Measurements from ENCODE around the gene ZNF565. TPM values are rescaled to one million over a fixed set of nuclear protein-coding genes. Genes with fewer than 3 reads are reported as not detected.

Gene ZNF565
- total RNA-seq, result 1 to 10 TPM; 1.7 to 2.1 TPM

DNA sequence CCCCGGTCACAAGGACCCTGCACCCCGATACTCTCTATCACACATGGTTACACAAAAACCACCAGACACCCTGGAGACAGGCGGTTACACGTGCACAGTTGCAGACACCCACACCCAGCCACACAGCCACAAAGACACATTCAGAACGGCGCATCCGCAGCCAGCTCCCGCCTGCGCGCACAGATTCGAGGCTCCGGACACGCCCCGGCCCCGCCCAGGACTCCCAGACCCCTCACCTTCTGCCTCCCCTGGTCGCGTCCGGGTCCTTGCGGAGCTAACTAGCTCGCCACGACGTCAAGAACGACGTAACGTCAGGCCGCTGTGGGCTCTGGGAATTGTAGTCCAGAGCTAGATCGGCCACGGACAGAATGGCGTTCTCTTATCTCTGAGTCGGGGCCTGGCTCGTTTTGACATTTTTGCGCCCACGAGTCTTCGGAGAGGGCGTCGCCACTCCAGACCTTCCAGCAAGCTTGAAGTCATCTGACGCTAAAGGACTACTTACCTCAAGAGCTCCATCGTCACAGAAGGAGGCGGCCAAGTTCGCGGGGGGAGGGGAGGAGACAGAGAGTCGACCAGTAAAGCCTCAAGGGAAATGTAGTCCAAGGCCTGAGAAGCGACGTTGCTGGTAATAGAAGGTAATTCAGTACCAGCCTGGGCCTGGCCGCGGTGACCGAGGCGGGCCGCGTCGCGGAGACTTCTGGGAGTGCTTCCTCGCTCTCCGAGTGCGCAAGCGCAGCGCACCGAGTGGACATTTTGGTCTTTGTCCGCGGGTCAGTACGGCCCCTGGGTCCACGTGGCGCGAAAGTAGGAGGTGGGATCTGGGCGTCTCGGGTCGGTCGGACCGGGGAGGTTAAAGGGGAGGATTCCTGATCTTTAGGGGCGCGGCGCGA, at the start of gene ZNF565, which contains the start of gene ZNF146:
ZNF565 (minus strand) TSS at position 280 of the 890 bp plus-strand sequence. CDS start 12,680 bp downstream, outside the sequence.
ZNF146 (plus strand) TSS at position 721 of the 890 bp plus-strand sequence. CDS start 21,335 bp downstream, outside the sequence.
- Mint-ChIP-seq H3K9me3 (no peaks in the 10 kb centered on the region), H3K27me3 (no peaks in the 10 kb centered on the region), H3K27ac (no peak within 1 kb of the TSS), H3K4me1 (peaks cover 17% of the 10 kb centered on the region), H3K36me3 (peaks cover 18% of the 10 kb centered on the region), H3K4me3 (no peak within 1 kb of the TSS)
- peak; percentile 98 for DNase-seq

DNA sequence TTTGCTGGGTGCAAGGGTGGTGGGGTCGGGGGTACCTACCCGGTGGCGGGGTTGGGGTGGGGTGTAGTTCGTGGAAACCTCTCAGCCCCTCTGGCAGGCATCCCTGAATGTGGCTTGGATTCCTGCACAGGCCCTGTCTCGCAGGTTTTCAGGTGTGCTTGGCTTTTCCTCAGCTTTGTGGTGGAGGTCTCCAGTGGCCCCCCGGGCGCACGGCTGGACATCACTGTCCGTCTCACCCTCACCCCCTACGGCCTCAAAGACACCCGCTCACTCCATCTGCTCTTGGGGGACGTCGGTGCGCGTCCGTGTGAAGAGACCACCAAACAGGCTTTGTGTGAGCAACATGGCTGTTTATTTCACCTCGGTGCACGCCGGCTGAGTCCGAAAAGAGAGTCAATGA, 44.7 kb upstream of the ZNF565 start:
- Mint-ChIP-seq H3K9me3 (peaks cover 28% of the 10 kb centered on the region), H3K4me1 (no peaks in the 10 kb centered on the region), H3K27me3 (peaks cover 4% of the 10 kb centered on the region), H3K4me3 (no peak overlapping the region), H3K27ac (no peak overlapping the region), H3K36me3 (peaks cover 18% of the 10 kb centered on the region)
- no peak for DNase-seq

DNA sequence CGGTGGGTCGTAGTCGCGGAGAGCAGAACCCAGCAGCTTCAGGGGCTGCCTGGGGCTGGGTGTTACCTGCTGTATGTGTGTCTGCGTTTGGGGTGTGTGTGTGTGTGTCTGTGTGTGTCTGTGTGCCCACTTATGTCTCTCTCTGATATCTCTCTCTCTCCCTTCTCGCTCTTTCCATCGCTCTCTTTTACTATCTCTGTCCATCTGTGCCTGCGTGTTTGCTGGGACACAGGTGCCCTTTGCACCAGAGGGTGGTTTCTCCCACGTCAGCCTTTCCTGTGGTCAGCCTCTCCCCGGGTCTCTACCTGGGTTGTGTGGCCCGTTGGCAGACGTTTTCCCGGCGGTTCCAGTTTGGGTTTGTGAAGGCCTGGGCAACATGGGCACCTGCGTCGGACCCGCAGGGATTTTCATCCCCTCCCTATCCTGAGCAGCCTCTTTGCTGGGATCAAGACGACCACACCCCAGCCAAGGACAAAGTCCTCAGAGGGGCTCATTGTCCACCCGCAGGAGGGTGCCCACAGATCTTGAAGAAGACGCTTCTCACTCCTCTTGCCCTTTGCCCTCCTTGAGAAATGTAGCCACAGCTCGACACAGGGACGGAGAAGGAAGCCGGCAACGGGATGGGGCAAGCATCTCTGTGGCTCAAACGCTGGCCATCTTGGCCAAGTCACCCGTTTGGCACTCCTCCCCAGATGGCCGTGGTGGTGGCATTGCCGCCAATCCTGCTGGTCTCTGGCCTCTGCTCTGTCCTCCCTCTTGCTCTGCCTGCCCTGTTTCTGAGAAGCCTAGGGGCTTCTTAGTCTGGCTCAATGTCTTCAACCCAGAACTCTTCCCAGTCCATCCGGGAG, 43.8 kb upstream of the ZNF565 start:
- H3K27ac Mint-ChIP-seq, result no peak overlapping the region
- H3K4me3 Mint-ChIP-seq, result no peak overlapping the region
- H3K27me3 Mint-ChIP-seq, result peaks cover 4% of the 10 kb centered on the region
- H3K4me1 Mint-ChIP-seq, result no peaks in the 10 kb centered on the region
- DNase-seq, result no peak
- H3K36me3 Mint-ChIP-seq, result peaks cover 14% of the 10 kb centered on the region
- peaks cover 25% of the 10 kb centered on the region for H3K9me3 Mint-ChIP-seq

DNA sequence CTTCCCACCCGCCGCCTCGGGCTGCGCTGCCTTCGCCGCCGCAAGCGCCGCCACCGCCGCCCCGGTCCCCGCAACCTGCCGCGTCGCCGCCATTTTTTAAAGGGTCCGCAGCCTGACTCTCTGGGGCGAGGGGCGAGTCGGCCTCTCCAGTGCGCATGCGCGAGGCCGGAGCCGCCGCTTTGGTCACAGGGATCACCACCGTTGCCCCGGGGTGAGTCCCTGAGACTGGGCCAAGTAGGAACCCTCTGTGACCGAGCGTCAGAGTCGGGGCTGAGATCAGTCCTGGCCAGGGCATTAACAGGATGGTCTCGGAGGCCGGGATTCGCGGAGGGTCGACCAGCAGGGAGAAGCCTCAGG, 43.0 kb upstream of the ZNF565 start:
- peaks cover 14% of the 10 kb centered on the region for H3K36me3 Mint-ChIP-seq
- no peak for DNase-seq
- peaks cover 4% of the 10 kb centered on the region for H3K27me3 Mint-ChIP-seq
- H3K27ac Mint-ChIP-seq, result no peak overlapping the region
- H3K9me3 Mint-ChIP-seq, result peaks cover 22% of the 10 kb centered on the region
- no peak overlapping the region for H3K4me3 Mint-ChIP-seq
- H3K4me1 Mint-ChIP-seq, result no peaks in the 10 kb centered on the region

DNA sequence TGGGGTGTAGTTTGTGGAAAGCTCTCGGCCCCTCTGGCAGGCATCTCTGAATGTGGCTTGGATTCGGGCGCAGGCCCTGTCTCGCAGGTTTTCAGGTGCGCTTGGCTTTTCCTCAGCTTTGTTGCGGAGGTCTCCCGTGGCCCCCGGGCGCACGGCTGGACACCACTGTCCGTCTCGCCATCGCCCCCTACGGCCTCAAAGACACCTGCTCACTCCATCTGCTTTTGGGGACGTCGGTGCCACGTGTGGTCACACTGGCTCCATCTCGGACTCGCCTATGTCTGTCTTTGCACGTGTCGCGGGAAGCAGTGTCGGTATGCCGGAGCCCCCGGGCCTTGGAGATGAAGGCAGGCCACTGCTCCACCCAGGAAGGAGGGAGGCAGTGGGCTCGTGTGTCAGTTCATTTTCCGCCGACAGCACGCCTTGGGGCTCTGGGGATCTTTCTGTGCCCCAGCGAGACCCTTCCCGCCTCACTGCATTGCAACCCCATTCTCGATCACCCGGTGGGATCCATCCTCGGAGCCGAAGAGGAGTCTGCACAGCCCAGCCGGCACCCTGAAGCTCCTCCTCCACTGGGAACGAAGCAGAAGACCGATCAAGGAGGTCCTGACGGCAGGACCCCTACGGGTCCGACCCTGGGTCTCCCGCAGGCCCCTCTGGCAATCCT, 42.5 kb upstream of the ZNF565 start:
- H3K36me3 Mint-ChIP-seq, result peaks cover 14% of the 10 kb centered on the region

DNA sequence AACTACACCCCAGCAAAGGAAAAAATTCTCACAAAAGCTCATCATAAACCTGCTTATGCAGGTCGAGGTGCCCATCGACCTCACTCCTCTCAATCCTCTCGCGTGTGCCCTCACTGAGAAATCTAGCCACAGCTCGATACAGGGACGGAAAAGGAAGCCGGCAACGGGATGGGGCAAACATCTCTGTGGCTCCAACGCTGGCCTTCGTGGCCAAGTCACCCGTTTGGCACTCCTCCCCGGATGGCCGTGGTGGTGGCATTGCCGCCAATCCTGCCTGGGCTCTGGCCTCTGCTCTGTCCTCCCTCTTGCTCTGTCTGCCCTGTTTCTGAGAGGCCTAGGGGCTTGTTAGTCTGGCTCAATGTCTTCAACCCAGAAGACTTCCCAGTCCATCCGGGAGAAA, 41.6 kb upstream of the ZNF565 start:
- Mint-ChIP-seq H3K27me3 (peaks cover 4% of the 10 kb centered on the region), H3K27ac (no peak overlapping the region), H3K4me3 (no peak overlapping the region), H3K9me3 (peaks cover 22% of the 10 kb centered on the region), H3K36me3 (peaks cover 14% of the 10 kb centered on the region), H3K4me1 (no peaks in the 10 kb centered on the region)
- no peak for DNase-seq

More for the DNA sequence above, 42.5 kb upstream of the ZNF565 start:
- H3K9me3 Mint-ChIP-seq, result peaks cover 22% of the 10 kb centered on the region
- peaks cover 4% of the 10 kb centered on the region for H3K27me3 Mint-ChIP-seq
- H3K4me3 Mint-ChIP-seq, result no peak overlapping the region
- H3K4me1 Mint-ChIP-seq, result no peaks in the 10 kb centered on the region
- DNase-seq, result no peak
- no peak overlapping the region for H3K27ac Mint-ChIP-seq

DNA sequence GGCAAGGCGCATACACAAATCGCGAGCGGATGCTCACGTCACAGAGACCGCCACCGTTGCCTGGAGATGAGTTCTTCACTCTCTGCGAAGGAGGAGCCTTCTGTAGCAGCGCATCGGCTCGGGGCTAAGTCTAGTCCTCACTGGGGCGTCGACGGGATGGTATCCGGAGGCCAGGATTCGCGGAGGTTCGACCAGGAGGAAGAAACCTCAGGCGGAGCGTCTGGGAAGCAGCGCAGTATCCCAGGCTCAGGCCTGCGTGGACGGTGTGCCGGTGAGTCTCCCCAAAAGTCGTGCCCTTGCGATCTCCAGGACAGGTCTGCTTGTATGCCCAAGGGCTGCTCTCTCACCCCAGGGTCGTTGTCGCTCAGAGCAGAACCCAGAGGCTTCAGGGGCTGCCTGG, 40.9 kb upstream of the ZNF565 start:
- Mint-ChIP-seq H3K36me3 (peaks cover 14% of the 10 kb centered on the region), H3K9me3 (peaks cover 23% of the 10 kb centered on the region), H3K27me3 (peaks cover 4% of the 10 kb centered on the region), H3K4me1 (no peaks in the 10 kb centered on the region), H3K27ac (no peak overlapping the region), H3K4me3 (no peak overlapping the region)
- DNase-seq, result no peak

DNA sequence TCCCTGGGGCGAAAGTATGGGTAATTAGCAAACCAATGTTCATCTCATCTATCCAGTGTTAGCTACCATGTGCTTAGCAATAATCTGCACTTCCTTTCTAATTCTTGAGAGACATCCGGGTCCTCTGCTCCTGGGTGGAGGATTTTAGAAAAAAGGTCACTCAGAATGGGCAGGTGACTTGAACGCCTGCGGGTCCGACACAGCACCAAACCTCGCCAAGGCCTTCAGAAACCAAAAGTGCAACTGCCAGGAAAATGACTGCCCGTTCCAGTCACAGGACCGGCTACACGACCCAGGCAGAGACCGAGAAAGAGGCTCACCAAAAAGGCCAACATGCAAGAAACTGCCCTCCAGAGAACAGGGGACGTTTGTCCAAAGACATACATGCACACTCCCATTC, 40.4 kb upstream of the ZNF565 start:
- no peak for DNase-seq
- Mint-ChIP-seq H3K9me3 (peaks cover 23% of the 10 kb centered on the region), H3K27ac (no peak overlapping the region), H3K36me3 (peaks cover 14% of the 10 kb centered on the region), H3K4me3 (no peak overlapping the region), H3K4me1 (no peaks in the 10 kb centered on the region), H3K27me3 (peaks cover 4% of the 10 kb centered on the region)

DNA sequence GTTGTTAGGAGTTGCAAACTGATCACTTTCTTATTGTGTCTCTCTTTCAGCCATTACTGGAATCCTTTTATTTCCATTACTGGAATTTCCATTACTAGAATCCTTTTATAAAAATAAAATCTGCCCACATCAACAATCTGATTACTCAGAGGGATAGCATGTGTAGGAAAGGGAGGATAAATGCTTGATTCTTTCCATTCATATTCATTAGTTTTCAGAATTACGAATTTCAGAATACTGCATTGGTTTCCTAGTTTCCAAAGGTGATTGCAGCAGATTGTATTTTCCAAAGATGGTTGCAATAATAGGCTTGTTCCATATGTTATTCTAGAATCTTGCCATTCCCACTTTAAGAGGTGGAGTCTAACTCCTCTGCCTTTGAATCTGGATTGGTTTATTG, 37.6 kb upstream of the ZNF565 start:
- no peaks in the 10 kb centered on the region for H3K27me3 Mint-ChIP-seq
- peaks cover 10% of the 10 kb centered on the region for H3K36me3 Mint-ChIP-seq
- H3K4me3 Mint-ChIP-seq, result no peak overlapping the region
- H3K4me1 Mint-ChIP-seq, result no peaks in the 10 kb centered on the region
- H3K27ac Mint-ChIP-seq, result no peak overlapping the region
- no peak for DNase-seq
- H3K9me3 Mint-ChIP-seq, result peaks cover 25% of the 10 kb centered on the region

DNA sequence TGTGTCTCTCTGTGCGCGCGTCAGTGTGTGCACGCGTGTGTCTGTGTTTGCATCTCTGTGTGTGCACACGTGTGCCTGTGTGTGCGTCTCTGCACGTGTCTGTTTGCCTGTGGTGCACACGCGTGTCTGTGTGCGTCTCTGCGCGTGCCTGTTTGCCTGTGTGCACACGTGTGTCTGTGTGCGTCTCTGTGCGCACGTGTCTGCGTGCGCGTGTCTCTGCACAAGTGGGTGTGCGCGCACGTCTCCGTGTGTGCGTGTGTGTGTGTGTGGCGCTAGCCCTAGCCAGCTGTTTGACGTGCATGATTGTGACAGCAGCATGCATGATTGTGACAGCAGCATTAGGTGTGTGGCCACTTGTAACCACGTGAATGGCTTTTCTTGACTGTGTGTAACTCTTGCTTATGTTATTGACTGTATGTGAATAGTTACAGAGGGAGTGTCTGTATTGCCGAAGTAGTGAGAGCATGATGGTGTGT, 31.6 kb upstream of the ZNF565 start:
- no peak overlapping the region for H3K4me3 Mint-ChIP-seq
- H3K27me3 Mint-ChIP-seq, result peaks cover 22% of the 10 kb centered on the region
- H3K4me1 Mint-ChIP-seq, result no peaks in the 10 kb centered on the region
- peaks cover 40% of the 10 kb centered on the region for H3K9me3 Mint-ChIP-seq
- H3K27ac Mint-ChIP-seq, result no peak overlapping the region
- H3K36me3 Mint-ChIP-seq, result peaks cover 18% of the 10 kb centered on the region
- no peak for DNase-seq

DNA sequence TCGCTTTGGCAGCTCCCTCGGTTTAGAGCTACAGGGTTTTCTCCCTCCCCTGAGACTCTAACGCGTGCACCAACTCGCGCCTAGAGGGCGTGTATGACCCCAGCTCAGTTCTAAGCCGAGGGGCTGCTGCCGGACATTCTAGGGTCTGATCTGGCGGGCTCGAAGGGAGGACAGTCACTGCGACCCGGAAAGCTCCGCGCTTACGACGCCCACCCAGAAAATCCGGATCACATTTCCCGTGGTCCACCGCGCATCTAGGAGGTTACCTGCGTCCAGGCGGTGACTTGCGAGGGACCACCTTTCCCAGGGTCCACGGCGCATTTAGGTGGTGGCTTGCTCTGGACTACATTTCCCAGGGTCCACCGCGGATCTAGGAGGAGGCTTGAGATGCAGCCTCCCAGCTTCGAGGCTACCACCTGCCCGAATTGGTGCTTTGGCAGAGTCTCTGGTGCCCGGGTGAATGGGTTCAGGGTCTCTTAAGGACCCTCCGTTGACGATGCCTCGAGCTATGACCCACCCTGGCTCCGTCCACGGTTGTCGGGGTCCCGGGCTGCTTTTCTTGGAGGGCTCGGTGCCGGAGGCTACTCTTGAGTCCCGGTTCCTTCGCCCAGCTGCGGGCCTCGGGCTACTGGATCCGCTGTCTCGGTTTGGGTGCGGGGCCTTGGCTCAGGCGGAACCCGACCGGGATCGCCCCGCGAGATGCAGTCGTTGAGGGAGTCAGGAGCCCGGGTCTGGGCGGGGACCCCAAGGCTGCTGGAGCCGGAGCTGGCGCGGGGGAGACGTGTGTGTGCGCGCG, 30.9 kb upstream of the ZNF565 start:
- no peak overlapping the region for H3K27ac Mint-ChIP-seq
- peaks cover 22% of the 10 kb centered on the region for H3K27me3 Mint-ChIP-seq
- H3K4me1 Mint-ChIP-seq, result no peaks in the 10 kb centered on the region
- DNase-seq, result no peak
- H3K9me3 Mint-ChIP-seq, result peaks cover 41% of the 10 kb centered on the region
- no peak overlapping the region for H3K4me3 Mint-ChIP-seq
- peaks cover 21% of the 10 kb centered on the region for H3K36me3 Mint-ChIP-seq

DNA sequence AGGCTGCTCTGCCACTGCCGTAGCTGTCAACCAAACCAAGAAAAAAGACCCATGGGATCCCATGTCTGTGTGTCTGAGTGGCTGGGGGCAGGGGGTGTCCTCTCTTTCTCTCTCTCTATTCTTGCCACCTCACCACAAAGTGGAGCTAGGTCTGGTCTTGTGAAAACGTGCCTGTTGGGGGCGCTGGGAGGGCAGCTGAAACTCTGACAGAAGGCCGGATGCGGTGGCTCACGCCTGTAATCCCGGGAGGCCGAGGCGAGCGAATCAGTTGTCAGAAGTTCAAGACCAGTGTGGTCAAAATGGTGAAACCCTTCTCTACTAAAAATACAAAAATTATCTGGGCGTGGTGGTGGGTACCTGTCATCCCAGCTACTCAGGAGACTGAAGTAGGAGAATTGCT, 29.6 kb upstream of the ZNF565 start:
- H3K27ac Mint-ChIP-seq, result no peak overlapping the region
- H3K27me3 Mint-ChIP-seq, result peaks cover 22% of the 10 kb centered on the region
- peaks cover 50% of the 10 kb centered on the region for H3K9me3 Mint-ChIP-seq
- H3K4me1 Mint-ChIP-seq, result no peaks in the 10 kb centered on the region
- no peak overlapping the region for H3K4me3 Mint-ChIP-seq
- no peak for DNase-seq
- H3K36me3 Mint-ChIP-seq, result peaks cover 30% of the 10 kb centered on the region

DNA sequence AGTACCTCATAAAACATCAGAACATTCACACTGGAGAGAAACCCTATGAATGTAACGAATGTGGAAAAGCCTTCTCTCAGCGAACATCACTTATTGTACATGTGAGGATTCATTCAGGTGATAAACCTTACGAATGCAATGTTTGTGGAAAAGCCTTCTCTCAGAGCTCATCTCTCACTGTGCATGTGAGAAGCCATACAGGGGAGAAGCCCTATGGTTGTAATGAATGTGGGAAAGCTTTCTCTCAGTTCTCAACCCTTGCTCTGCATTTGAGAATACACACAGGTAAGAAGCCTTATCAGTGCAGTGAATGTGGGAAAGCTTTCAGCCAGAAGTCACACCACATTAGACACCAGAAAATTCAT, 22.5 kb upstream of the ZNF565 start:
- Mint-ChIP-seq H3K4me1 (no peaks in the 10 kb centered on the region), H3K36me3 (peaks cover 85% of the 10 kb centered on the region), H3K27me3 (no peaks in the 10 kb centered on the region), H3K27ac (no peak overlapping the region), H3K4me3 (no peak overlapping the region), H3K9me3 (peaks cover 61% of the 10 kb centered on the region)
- no peak for DNase-seq

DNA sequence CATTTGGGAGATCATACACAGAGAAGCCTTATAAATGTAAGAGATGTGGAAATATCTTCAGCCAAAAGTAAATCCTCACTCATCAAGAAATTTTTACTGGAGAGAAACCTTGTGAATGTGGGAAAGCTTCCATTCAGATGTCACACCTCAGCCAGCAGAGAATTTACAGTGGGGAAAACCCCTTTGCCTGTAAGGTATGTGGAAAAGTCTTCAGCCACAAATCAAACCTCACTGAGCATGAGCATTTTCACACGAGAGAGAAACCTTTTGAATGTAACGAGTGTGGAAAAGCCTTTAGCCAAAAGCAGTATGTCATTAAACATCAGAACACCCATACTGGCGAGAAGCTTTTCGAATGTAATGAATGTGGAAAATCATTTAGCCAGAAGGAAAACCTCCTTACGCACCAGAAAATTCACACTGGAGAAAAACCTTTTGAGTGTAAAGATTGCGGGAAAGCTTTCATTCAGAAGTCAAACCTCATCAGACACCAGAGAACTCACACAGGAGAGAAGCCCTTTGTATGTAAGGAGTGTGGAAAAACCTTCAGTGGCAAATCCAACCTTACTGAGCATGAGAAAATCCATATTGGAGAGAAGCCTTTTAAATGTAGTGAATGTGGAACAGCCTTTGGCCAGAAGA, 22.0 kb upstream of the ZNF565 start:
- H3K27me3 Mint-ChIP-seq, result no peaks in the 10 kb centered on the region
- no peak overlapping the region for H3K27ac Mint-ChIP-seq
- no peak for DNase-seq
- peaks cover 87% of the 10 kb centered on the region for H3K36me3 Mint-ChIP-seq
- no peaks in the 10 kb centered on the region for H3K4me1 Mint-ChIP-seq
- peaks cover 60% of the 10 kb centered on the region for H3K9me3 Mint-ChIP-seq
- no peak overlapping the region for H3K4me3 Mint-ChIP-seq

Measured in activated naive CD8-positive, alpha-beta T cell treated with anti-CD3 and anti-CD28 coated beads for 36 hours (primary cell).